Kidney (tissue), 14 donors: Measurements from ENCODE around the gene PIK3CB. TPM values are rescaled to one million over a fixed set of nuclear protein-coding genes. Genes with fewer than 3 reads are reported as not detected.
"Not testable (repeated sequence)": the region's sequence is repeated elsewhere in the genome, so short reads cannot be mapped to it uniquely, and the experiment has no call there.

Experiments
- DNase-seq, 5 donors: peaks; one replicate each; pipeline ENCODE4 v3.0.0-alpha.2; 2013 to 2020
- FAIRE-seq: peaks from 2 replicates; lab custom pipeline; 2012; peaks lifted over from hg19 to GRCh38; lab: Jason Lieb, UNC
- H3K27ac ChIP-seq, 2 donors: one replicate each; pipeline ENCODE4 v1.7.0; 2013; ENCODE audit warnings: low read depth in 2 of 2, low read length in 2 of 2, inconsistent platforms in 1 of 2
- H3K27me3 ChIP-seq: one replicate; pipeline ENCODE4 v1.7.1; 2013; ENCODE audit warnings: low read length, inconsistent platforms; ENCODE audit not compliant: control insufficient read depth, insufficient read depth
- H3K36me3 ChIP-seq, 3 donors: one replicate each; pipeline versions ENCODE4 v1.7.0 to v1.7.1; 2013; ENCODE audit warnings: low read length in 3 of 3, control low read depth in 1 of 3, inconsistent platforms in 1 of 3; ENCODE audit not compliant: insufficient read depth in 3 of 3, control insufficient read depth in 2 of 3
- H3K4me1 ChIP-seq, 3 donors: one replicate each; pipeline versions ENCODE4 v1.7.0 to v1.7.1; 2013; ENCODE audit warnings: low read length in 3 of 3, inconsistent platforms in 1 of 3, low read depth in 1 of 3; ENCODE audit not compliant: control insufficient read depth in 2 of 3, insufficient read depth in 2 of 3
- H3K4me3 ChIP-seq, 3 donors: one replicate each; pipeline versions ENCODE4 v1.7.0 to v1.8.1; 2013; ENCODE audit warnings: low read length in 3 of 3, control low read depth in 1 of 3, inconsistent platforms in 1 of 3
- H3K9ac ChIP-seq, 3 donors: one replicate each; pipeline versions ENCODE4 v1.7.0 to v1.7.1; 2013; ENCODE audit warnings: low read length in 3 of 3, control low read depth in 1 of 3, inconsistent platforms in 1 of 3
- H3K9me3 ChIP-seq, 3 donors: one replicate each; pipeline versions ENCODE4 v1.7.0 to v1.7.1; 2013; ENCODE audit warnings: low read length in 3 of 3, control low read depth in 1 of 3, inconsistent platforms in 1 of 3; ENCODE audit not compliant: control insufficient read depth in 2 of 3, insufficient read depth in 1 of 3
- intact Hi-C: fragments of 100-400 bp; cut with DNase I; formaldehyde crosslinking; loops from one replicate; pipeline ENCODE4 v1.11.1; 2022
- polyA plus RNA-seq: library from polyadenylated mRNA; stranded (reverse); fragments of 350-450 nt; fragmentation: Illumina TruSeq; extraction: RNeasy Lipid Tissue Mini Kit (QIAGEN cat#74804); gene quantifications from one replicate; pipeline ENCODE4 v1.2.3, GENCODE V29; 2014; ENCODE audit warnings: low read depth, low replicate concordance; ENCODE audit not compliant: insufficient read depth
- total RNA-seq: library from RNA; stranded (reverse); fragmentation: NEBNext Ultra II Directional; extraction: Animal tissue kit (Norgen Biotek cat#: 25700); gene quantifications from one replicate; pipeline ENCODE4 v1.2.1, GENCODE V29; 2021
- TF ChIP-seq, protein P1 (sequence below): IDR thresholded peaks from 3 replicates; pipeline ENCODE4 v1.5.1; 2012; ENCODE audit warnings: mild to moderate bottlenecking, moderate library complexity, borderline replicate concordance; ENCODE audit not compliant: insufficient read depth; ENCODE audit errors: extremely low read depth
- donor health status: control.
- donor health status: control.
- donor health status: control.
- donor health status: control.
- donor health status: control.
- donor health status: DM: yes; HTN: yes; CAD: no.
- donor health status: Normal renal cell carcinoma (clear cell type).

Gene PIK3CB
- total and polyA plus RNA-seq, 2 donors from 2014 or later = 20.1 to 48.0 TPM

DNA sequence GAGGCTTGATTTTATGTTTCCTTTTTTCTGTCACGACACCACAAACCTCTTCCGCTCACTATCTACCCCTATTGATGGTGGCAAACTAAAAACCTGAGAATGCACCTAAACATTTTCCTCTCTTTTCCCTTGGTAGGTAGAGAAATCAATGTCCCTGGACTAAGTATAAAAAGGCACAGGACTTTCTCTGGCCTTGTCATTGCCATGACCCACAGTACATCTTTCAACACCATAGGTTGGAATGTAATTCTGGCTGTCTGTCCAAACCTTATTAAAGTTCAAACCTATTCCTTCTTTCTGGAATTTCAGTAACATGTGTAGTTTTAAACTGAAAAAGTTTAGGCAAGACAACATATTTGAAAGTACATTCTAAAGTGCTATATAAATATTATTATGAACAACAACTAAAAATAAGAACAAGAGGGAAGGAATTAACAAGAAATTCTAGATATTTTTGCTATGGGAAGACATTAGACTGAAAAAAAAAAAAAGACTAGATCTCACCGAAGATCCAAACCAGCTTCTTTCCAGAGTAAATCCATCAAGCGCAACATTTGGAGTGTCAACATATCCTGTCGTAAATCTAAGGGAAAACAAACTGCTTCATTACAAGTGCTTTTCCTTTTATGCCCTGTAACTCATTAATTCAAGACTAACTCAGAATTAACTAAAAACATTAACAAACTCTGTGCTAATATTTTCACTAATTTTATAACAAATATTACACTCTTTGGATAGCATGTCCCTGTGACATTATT, 153.1 kb downstream of the PIK3CB start:
- intact Hi-C loops = no loop called here
- no peak overlapping the region for H3K27ac ChIP-seq

DNA sequence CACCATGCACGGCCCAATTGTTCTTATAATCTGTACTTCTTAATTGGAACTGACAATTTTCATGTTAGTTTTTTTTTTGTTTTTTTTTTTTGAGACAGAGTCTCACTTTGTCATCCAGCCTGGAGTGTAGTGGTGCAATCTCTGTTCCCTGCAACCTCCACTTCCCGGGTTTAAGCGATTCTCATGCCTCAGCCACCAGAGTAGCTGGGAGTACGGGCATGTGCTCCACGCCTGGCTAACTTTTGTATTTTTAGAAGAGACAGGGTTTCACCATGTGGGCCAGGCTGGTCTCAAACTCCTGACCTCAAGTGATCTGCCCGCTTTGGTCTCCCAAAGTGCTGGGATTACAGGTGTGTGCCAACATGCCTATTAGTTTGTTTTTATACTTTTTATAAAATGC, 153.8 kb downstream of the PIK3CB start:
- H3K9ac ChIP-seq, H3K36me3 ChIP-seq, FAIRE-seq, H3K27me3 ChIP-seq, H3K4me3 ChIP-seq, intact Hi-C loops, H3K9me3 ChIP-seq, H3K4me1 ChIP-seq, H3K27ac ChIP-seq: not testable (repeated sequence)
- peak in 2 of 5 donors; percentile 6 to 10 for DNase-seq

More for the DNA sequence above, 153.1 kb downstream of the PIK3CB start:
- no peak overlapping the region for H3K9ac ChIP-seq
- no peak overlapping the region for H3K4me3 ChIP-seq
- H3K27me3 ChIP-seq = no peaks in the 10 kb centered on the region
- DNase-seq (peak in 2 of 5 donors; percentile 68 to 84), FAIRE-seq (peak; percentile 59)
- no peaks in the 10 kb centered on the region for H3K9me3 ChIP-seq
- H3K4me1 ChIP-seq = peaks cover 0 to 2% (median 0%) of the 10 kb centered on the region in 3 donors
- peaks cover 0 to 1% (median under 1%) of the 10 kb centered on the region in 3 donors for H3K36me3 ChIP-seq
- TF ChIP-seq, protein P1, sequence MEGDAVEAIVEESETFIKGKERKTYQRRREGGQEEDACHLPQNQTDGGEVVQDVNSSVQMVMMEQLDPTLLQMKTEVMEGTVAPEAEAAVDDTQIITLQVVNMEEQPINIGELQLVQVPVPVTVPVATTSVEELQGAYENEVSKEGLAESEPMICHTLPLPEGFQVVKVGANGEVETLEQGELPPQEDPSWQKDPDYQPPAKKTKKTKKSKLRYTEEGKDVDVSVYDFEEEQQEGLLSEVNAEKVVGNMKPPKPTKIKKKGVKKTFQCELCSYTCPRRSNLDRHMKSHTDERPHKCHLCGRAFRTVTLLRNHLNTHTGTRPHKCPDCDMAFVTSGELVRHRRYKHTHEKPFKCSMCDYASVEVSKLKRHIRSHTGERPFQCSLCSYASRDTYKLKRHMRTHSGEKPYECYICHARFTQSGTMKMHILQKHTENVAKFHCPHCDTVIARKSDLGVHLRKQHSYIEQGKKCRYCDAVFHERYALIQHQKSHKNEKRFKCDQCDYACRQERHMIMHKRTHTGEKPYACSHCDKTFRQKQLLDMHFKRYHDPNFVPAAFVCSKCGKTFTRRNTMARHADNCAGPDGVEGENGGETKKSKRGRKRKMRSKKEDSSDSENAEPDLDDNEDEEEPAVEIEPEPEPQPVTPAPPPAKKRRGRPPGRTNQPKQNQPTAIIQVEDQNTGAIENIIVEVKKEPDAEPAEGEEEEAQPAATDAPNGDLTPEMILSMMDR = no peak

DNA sequence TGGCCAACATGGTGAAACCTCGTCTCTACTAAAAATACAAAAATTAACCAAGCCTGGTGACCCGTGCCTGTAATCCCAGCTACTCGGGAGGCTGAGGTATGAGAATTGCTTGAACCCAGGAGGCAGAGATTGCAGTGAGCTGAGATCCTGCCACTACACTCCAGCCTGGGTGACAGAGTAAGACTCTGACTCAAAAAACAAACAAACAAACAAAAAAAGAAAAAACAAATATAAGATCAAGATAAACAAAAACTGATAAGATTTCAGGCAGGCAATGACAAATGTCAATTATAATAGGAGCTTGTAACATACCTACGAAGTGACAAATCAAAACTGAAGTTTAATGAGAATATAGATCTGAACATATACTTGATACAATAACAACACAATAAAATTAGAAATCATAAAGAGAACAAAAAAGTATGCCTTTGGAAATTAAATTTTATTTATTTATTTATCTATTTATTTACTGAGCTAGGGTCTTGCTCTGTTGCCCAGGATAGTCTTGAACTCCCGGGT, 155.8 kb downstream of the PIK3CB start:
- Histone ChIP-seq H3K4me1 (peaks cover 0 to 2% (median 0%) of the 10 kb centered on the region in 3 donors), H3K9ac (no peak overlapping the region), H3K9me3 (peaks cover 0 to 4% (median 0%) of the 10 kb centered on the region in 3 donors), H3K36me3 (no peaks in the 10 kb centered on the region), H3K27ac (no peak overlapping the region), H3K27me3 (no peaks in the 10 kb centered on the region), H3K4me3 (no peak overlapping the region)
- peak; percentile 8 for FAIRE-seq
- DNase-seq = no peak
- intact Hi-C loops = no loop called here
- TF ChIP-seq, protein P1 = no peak

DNA sequence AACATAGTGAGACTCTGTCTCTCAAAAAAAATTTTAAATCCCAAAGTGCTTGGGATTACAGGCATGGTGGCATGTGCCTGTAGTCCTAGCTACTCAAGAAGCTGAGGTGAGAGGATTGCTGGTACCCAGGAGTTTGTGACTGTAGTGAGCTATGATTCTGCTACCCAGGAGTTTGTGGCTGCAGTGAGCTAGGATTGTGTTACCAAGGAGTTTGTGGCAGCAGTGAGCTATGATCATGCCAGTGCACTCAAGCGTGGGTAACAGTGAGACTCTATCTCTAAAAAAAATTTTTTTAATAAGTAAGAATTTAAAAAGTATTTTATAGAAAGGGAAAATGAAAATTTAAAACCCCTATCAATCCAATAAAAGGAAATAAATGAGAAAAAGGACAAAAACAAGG, 156.6 kb downstream of the PIK3CB start:
- peaks cover 0 to 2% (median 0%) of the 10 kb centered on the region in 3 donors for H3K4me1 ChIP-seq

More for the DNA sequence above, 156.6 kb downstream of the PIK3CB start:
- Histone ChIP-seq H3K4me3 (no peak overlapping the region), H3K9ac (no peak overlapping the region), H3K9me3 (peaks cover 0 to 4% (median 0%) of the 10 kb centered on the region in 3 donors), H3K27me3 (no peaks in the 10 kb centered on the region), H3K27ac (no peak overlapping the region), H3K36me3 (no peaks in the 10 kb centered on the region)
- no peak for FAIRE-seq
- TF ChIP-seq, protein P1 = no peak
- DNase-seq = peak in 2 of 5 donors; percentile 6 to 15
- intact Hi-C loops = no loop called here
